AG09319 (cell line): Measurements from ENCODE around the gene SH3TC2.

Experiments used
- DNase-seq: peaks from one replicate; pipeline ENCODE4 v3.0.0-alpha.2; 2010; ENCODE audit warnings: low read depth; ENCODE audit errors: extremely low read depth
- CTCF ChIP-seq: IDR thresholded peaks from 2 replicates; pipeline ENCODE4 v1.5.1; 2011; ENCODE audit warnings: low read depth, mild to moderate bottlenecking, inconsistent platforms, low read length, moderate library complexity

The SH3TC2 gene

GRCh38 chr5:148986636-148987035, 76.2 kb downstream of the SH3TC2 start:
- no peak for TF ChIP-seq CTCF
- DNase-seq = no peak

GRCh38 chr5:148984345-148984744, 78.5 kb downstream of the SH3TC2 start:
- TF ChIP-seq CTCF = no peak

DNA sequence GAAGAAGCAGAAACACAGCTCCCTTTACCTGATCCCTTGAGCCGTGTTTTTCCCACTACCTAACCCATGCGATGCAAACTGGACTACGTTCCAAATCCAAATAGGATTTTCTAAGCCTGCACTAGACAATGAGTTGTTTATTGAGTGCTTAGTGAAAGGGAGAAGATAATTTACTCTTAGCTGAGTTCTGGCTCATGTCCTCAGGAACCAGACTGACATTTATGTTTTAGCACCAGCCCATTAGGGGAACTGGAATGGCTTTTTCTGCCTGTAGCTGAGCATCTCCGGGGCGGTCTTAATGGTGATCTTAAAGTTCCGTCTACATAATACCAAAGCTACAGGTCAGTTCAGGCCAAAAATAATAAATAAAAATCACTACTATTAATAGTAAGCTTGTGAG, 81.5 kb downstream of the SH3TC2 start:
- no peak for TF ChIP-seq CTCF
- DNase-seq = no peak

More at GRCh38 chr5:148984345-148984744, 78.5 kb downstream of the SH3TC2 start:
- DNase-seq = no peak

GRCh38 chr5:148980731-148981130, 82.1 kb downstream of the SH3TC2 start:
- DNase-seq = no peak
- TF ChIP-seq CTCF = no peak

- no peak for TF ChIP-seq CTCF
- no peak for DNase-seq
Observed at GRCh38 chr5:148979083-148979723, 83.7 kb downstream of the SH3TC2 start.

DNA sequence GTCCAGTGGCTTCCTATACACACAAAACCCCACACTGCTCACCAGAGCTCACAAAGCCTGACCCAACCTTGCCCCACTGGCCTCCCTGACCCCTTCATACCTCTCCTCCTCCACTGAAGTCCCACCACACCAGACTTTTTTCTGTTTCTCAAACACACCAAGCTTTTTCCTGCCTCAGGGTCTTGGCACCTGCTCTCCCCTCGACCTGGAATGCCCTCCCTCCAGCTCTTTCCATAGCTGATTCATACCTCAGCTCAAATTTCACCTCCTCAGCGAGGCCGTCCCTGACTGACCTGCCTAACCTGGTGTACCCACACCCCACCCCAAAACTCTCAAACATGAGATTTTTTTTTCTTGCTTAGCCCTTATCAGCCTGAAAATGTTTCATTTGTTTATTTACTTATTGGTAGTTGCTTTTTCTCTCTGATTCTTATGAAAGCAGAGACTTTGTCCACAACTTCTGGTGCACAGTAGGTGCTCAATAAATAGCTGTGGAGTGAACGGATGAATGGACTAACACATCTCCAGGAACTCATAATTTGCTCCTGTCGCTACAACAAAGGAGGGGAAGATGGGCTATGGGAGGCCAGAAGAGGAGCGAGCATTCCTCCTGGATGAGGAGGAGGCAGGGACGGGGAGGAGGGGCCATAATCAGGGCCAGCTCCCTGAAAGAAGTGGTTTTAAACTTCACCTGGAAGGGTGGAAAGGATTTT, 84.3 kb downstream of the SH3TC2 start:
- DNase-seq = no peak
- TF ChIP-seq CTCF = no peak

- no peak for TF ChIP-seq CTCF
- DNase-seq = no peak
Observed at GRCh38 chr5:148976569-148977381, 86.1 kb downstream of the SH3TC2 start.
